ENCODE data around the gene JDP2.
"Not testable (repeated sequence)": the region's sequence is repeated elsewhere in the genome, so short reads cannot be mapped to it uniquely, and the experiment has no call there.

JDP2 gene

DNA sequence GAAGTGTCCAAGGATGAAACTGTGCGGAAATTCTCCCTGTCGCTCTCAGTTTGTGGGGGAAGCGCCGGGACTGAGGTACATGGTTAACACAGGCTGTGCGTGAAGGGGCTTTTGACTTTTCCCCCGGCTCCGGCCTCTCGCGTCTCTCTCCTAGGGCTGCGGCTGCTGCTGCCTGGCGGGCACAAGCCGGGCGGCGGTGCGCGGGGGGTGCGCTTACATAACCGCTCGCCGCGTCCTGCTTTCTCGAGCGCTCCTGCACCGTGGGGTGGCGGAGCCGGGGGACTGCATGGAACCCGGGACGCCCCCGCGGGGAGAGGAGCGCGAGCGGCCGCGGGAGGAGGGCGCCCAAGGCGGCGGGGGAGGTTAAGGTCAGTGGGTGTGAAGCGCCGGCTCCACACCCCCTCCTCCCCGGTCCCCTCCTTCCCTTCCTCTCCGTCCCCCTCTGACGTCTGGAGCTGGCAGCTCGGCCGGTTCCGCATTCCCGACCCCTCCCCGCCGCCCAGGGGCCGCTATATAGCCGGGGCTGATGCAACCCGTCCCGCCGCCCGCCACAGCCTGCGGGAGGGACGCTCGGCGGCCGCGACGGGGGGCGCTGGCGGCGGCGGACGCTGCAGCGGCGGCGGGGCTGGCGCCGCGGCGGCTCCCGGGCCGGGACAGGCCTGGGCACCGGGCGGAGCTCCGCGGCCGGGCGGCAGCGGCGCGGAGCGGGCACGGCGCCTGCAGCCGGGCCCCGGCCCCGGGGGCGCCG lies at the start of gene JDP2:
Gene JDP2 (plus strand): TSS at position 541 of the 748 bp plus-strand sequence. CDS start 9,899 bp downstream, outside the sequence.
- TF ChIP-seq Cebpa-rat (IDR thresholded peaks at IDR 0.05) = no peak; the same call in 1 of the 2 replicates
- peaks cover 12% of the 10 kb centered on the region for H3K36me3 ChIP-seq
- H3K4me1 ChIP-seq = peaks cover 61% of the 10 kb centered on the region
- H3K27ac ChIP-seq = peak within 1 kb of the TSS; percentile 78
- peak within 1 kb of the TSS; percentile 81 for H3K9ac ChIP-seq
- H3K4me2 ChIP-seq = peak within 1 kb of the TSS; percentile 97
- peak within 1 kb of the TSS; percentile 87 for H3K4me3 ChIP-seq
- peaks cover 22% of the 10 kb centered on the region; the same call in 1 of the 2 replicates for H3K27me3 ChIP-seq
- peaks cover 40% of the 10 kb centered on the region; the same call in 1 of the 2 replicates for H4K20me1 ChIP-seq
- no peaks in the 10 kb centered on the region for H3K9me3 ChIP-seq

GRCh38 chr14:75379246-75379929 lies 48.4 kb upstream of the JDP2 start:
- Histone ChIP-seq H3K4me1 (no peaks in the 10 kb centered on the region), H3K27ac (no peak overlapping the region), H3K4me3 (no peak overlapping the region), H3K9ac (no peak overlapping the region), H4K20me1 (no peaks in the 10 kb centered on the region), H3K4me2 (no peak overlapping the region), H3K9me3 (no peaks in the 10 kb centered on the region), H3K36me3 (no peaks in the 10 kb centered on the region), H3K27me3 (no peaks in the 10 kb centered on the region)
- TF ChIP-seq Cebpa-rat (IDR thresholded peaks at IDR 0.05) = no peak

DNA sequence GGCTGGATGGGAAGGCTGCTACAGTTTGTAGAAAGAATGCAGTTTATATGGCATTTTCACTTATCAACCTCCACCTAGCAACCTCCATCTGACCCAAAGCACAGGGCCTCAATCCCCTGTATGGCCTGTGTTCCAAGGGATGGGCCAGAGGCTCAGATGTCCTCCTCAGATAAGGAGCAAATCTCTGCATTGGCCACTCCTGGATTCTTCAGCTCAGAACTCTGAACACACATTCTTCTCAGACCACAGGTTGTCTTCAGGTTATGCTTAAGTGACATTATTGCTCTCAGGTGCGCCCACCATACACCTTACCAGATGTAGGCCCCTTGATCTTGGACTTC lies 47.9 kb upstream of the JDP2 start:
- H3K27ac ChIP-seq = no peak overlapping the region
- H3K36me3 ChIP-seq = no peaks in the 10 kb centered on the region
- no peak overlapping the region for H3K4me2 ChIP-seq
- TF ChIP-seq Cebpa-rat (IDR thresholded peaks at IDR 0.05) = no peak
- no peaks in the 10 kb centered on the region for H3K9me3 ChIP-seq
- H3K27me3 ChIP-seq = no peaks in the 10 kb centered on the region
- no peak overlapping the region for H3K4me3 ChIP-seq
- H3K9ac ChIP-seq = no peak overlapping the region
- H4K20me1 ChIP-seq = no peaks in the 10 kb centered on the region
- no peaks in the 10 kb centered on the region for H3K4me1 ChIP-seq

- Histone ChIP-seq H3K9ac (no peak overlapping the region), H3K4me2 (no peak overlapping the region), H3K27me3 (no peaks in the 10 kb centered on the region), H3K4me3 (no peak overlapping the region), H3K36me3 (no peaks in the 10 kb centered on the region), H3K9me3 (no peaks in the 10 kb centered on the region), H3K4me1 (no peaks in the 10 kb centered on the region), H3K27ac (no peak overlapping the region), H4K20me1 (no peaks in the 10 kb centered on the region)
- no peak for TF ChIP-seq Cebpa-rat (IDR thresholded peaks at IDR 0.05)
Observed at GRCh38 chr14:75380656-75381055, 47.2 kb upstream of the JDP2 start.

DNA sequence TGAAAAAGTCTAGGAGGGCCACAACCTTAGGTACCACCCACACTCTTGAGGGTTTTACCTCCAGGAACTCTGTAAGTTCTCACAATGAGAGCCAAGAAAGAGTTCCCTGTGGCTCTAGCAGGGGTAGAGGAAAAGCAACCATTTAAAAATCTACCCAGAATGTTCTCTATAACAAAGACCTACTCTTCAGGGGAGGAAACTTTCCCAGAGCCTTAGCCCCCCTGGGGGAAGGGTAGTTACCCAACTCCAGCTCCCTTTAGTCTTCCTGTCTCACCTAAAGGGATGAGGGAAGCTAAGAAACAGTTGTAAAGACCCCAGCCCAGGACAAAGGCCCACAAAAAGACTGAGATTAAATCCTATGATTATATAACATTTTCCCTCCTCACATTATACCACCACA lies 46.2 kb upstream of the JDP2 start:
- no peaks in the 10 kb centered on the region for H3K27me3 ChIP-seq
- no peak overlapping the region for H3K4me2 ChIP-seq
- H3K27ac ChIP-seq = no peak overlapping the region
- no peaks in the 10 kb centered on the region for H3K36me3 ChIP-seq
- H3K4me1 ChIP-seq = no peaks in the 10 kb centered on the region
- H4K20me1 ChIP-seq = no peaks in the 10 kb centered on the region
- no peak overlapping the region for H3K4me3 ChIP-seq
- H3K9ac ChIP-seq = no peak overlapping the region
- no peak for TF ChIP-seq Cebpa-rat (IDR thresholded peaks at IDR 0.05)
- no peaks in the 10 kb centered on the region for H3K9me3 ChIP-seq

DNA sequence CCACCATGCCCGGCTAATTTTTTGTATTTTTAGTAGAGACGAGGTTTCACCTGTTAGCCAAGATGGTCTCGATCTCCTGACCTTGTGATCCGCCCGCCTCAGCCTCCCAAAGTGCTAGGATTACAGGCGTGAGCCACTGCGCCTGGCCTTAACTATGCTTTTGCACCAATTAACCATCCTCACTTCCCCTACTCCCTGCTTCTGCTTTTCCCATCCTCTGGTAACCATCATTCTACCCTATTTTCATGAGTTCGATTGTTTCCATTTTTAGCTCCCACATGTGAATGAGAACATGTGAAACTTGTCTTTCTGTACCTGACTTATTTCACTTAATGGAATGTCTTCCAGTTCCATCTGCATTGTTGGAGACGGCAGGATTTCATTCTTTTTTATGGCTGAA lies 44.6 kb upstream of the JDP2 start:
- not testable (repeated sequence) for H3K27ac ChIP-seq, H4K20me1 ChIP-seq, H3K27me3 ChIP-seq, H3K36me3 ChIP-seq, H3K4me1 ChIP-seq, H3K4me3 ChIP-seq, H3K9me3 ChIP-seq, H3K4me2 ChIP-seq, H3K9ac ChIP-seq

DNA sequence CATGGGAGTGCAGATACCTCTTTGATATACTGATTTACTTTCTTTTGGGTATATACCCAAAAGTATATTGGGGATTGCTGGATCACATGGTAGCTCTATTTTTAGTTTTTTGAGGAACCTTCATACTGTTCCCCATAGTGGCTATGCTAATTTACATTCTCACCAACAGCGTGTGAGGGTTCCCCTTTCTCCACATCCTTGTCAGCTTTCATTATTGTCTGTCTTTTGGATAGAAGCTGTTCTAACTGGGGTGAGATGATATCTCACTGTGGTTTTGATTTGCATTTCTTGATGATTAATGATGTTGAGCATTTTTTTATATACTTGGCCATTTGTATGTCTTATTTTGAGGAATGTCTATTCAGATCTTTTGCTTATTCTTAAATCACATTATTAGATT lies 44.1 kb upstream of the JDP2 start:
- Histone ChIP-seq H3K27me3 (no peaks in the 10 kb centered on the region), H3K9ac (no peak overlapping the region), H3K4me1 (no peaks in the 10 kb centered on the region), H3K4me3 (no peak overlapping the region), H4K20me1 (no peaks in the 10 kb centered on the region), H3K36me3 (no peaks in the 10 kb centered on the region), H3K4me2 (no peak overlapping the region), H3K27ac (no peak overlapping the region), H3K9me3 (no peaks in the 10 kb centered on the region)
- no peak for TF ChIP-seq Cebpa-rat (IDR thresholded peaks at IDR 0.05)

GRCh38 chr14:75389679-75390078 lies 38.1 kb upstream of the JDP2 start:
- no peak overlapping the region for H3K27ac ChIP-seq
- no peaks in the 10 kb centered on the region for H3K4me1 ChIP-seq
- TF ChIP-seq Cebpa-rat (IDR thresholded peaks at IDR 0.05) = no peak
- H3K4me3 ChIP-seq = no peak overlapping the region
- no peak overlapping the region for H3K4me2 ChIP-seq
- H4K20me1 ChIP-seq = no peaks in the 10 kb centered on the region
- H3K9ac ChIP-seq = no peak overlapping the region
- H3K27me3 ChIP-seq = no peaks in the 10 kb centered on the region
- no peaks in the 10 kb centered on the region for H3K9me3 ChIP-seq
- no peaks in the 10 kb centered on the region for H3K36me3 ChIP-seq

- H3K9ac ChIP-seq = no peak overlapping the region
Observed at GRCh38 chr14:75390183-75390582, 37.6 kb upstream of the JDP2 start.

DNA sequence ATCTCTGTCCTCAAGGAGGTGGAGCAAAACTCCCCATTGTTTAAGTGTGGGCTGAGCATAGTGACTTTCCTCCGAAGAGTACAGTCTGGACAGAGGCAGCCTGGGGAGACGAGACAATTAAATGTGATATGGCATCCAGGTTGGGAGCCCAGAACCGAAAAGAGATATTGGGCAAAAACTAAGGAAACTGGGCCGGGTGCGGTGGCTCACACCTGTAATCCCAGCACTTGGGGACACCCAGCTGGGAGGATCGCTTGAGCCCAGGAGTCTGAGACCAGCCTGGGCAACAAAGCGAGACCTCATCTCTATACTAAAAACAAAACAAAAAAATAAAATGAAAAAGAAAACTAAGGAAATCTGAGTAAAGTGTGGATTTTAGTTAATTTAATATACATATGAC lies 35.9 kb upstream of the JDP2 start:
- no peak for TF ChIP-seq Cebpa-rat (IDR thresholded peaks at IDR 0.05)
- H3K27ac ChIP-seq = no peak overlapping the region
- H4K20me1 ChIP-seq = no peaks in the 10 kb centered on the region
- H3K9ac ChIP-seq = no peak overlapping the region
- no peaks in the 10 kb centered on the region for H3K36me3 ChIP-seq
- H3K9me3 ChIP-seq = no peaks in the 10 kb centered on the region
- no peaks in the 10 kb centered on the region for H3K4me1 ChIP-seq
- no peaks in the 10 kb centered on the region for H3K27me3 ChIP-seq
- no peak overlapping the region for H3K4me2 ChIP-seq
- no peak overlapping the region for H3K4me3 ChIP-seq

More at GRCh38 chr14:75390183-75390582, 37.6 kb upstream of the JDP2 start:
- Histone ChIP-seq H4K20me1 (no peaks in the 10 kb centered on the region), H3K36me3 (no peaks in the 10 kb centered on the region), H3K4me2 (no peak overlapping the region), H3K4me3 (no peak overlapping the region), H3K4me1 (no peaks in the 10 kb centered on the region), H3K27ac (no peak overlapping the region), H3K9me3 (no peaks in the 10 kb centered on the region), H3K27me3 (no peaks in the 10 kb centered on the region)
- TF ChIP-seq Cebpa-rat (IDR thresholded peaks at IDR 0.05) = no peak
